ENCODE results near the gene RPS6KA1. TPM values are rescaled to one million over a fixed set of nuclear protein-coding genes. Genes with fewer than 3 reads are reported as not detected.

Gene RPS6KA1
- total RNA-seq (100 to 1,000 TPM; 187 to 189 TPM), polyA plus RNA-seq (193 TPM)

- no peaks in the 10 kb centered on the region for H3K9me3 Mint-ChIP-seq
- peak within 1 kb of the TSS; percentile 51 for H3K27ac ChIP-seq (ENCODE audit: low read depth, low read length)
- H3K27me3 ChIP-seq (ENCODE audit: insufficient read depth, low read length, poor library complexity, severe bottlenecking): no peaks in the 10 kb centered on the region
- H3K9me3 ChIP-seq (ENCODE audit: low read length): no peaks in the 10 kb centered on the region
- H3K4me1 Mint-ChIP-seq: peaks cover 25 to 39% (median 28%) of the 10 kb centered on the region in 3 donors
- H3K27me3 Mint-ChIP-seq: peaks cover under 1 to 2% of the 10 kb centered on the region in 2 donors
- CTCF ChIA-PET: interaction anchor here (1.5 to 4.9 kb wide), 5 partner anchors 10 to 72 kb away, joined by 3 to 54 read pairs (median 4); no protein-coding TSS in a partner anchor
- peak; percentile 53 to 76 (median 62) for DNase-seq
- peak within 1 kb of the TSS in 7 of 8 donors; percentile 62 to 93 (median 88) for H3K27ac Mint-ChIP-seq
- peaks cover 33% of the 10 kb centered on the region for H3K4me1 ChIP-seq (ENCODE audit: insufficient read depth, low read length)
- peak within 1 kb of the TSS; percentile 85 to 92 (median 90) for H3K4me3 Mint-ChIP-seq
- H3K4me3 ChIP-seq (ENCODE audit: low read length): peak within 1 kb of the TSS; percentile 54
- POLR2A ChIA-PET: interaction anchor here (1.4 kb wide), 2 partner anchors 11 to 16 kb away, joined by 3 to 8 read pairs; no protein-coding TSS in a partner anchor
- no peaks in the 10 kb centered on the region for H3K36me3 ChIP-seq (ENCODE audit: insufficient read depth, low read length)
- H3K36me3 Mint-ChIP-seq: no peaks in the 10 kb centered on the region
Measured at GRCh38 chr1:26529655-26530409, at the start of gene RPS6KA1. Gene RPS6KA1 (plus strand): TSS chr1:26529761. CDS start chr1:26529921, 160 bp downstream.

GRCh38 chr1:26482921-26483320 is 46.6 kb upstream of the RPS6KA1 start:
- Mint-ChIP-seq H3K9me3 (no peaks in the 10 kb centered on the region), H3K4me1 (peaks cover 0 to 6% (median 4%) of the 10 kb centered on the region in 3 donors), H3K27me3 (no peaks in the 10 kb centered on the region), H3K36me3 (peaks cover 0 to 19% (median 4%) of the 10 kb centered on the region in 3 donors), H3K4me3 (no peak overlapping the region), H3K27ac (peak overlapping the region in 6 of 8 donors; percentile 15 to 79 (median 43))
- H3K4me3 ChIP-seq (ENCODE audit: low read length): no peak overlapping the region
- H3K27ac ChIP-seq (ENCODE audit: low read depth, low read length): no peak overlapping the region
- ChIA-PET POLR2A (no interaction called here), CTCF (no interaction called here)
- no peaks in the 10 kb centered on the region for H3K4me1 ChIP-seq (ENCODE audit: insufficient read depth, low read length)
- H3K36me3 ChIP-seq (ENCODE audit: insufficient read depth, low read length): no peaks in the 10 kb centered on the region
- no peak for DNase-seq
- no peaks in the 10 kb centered on the region for H3K9me3 ChIP-seq (ENCODE audit: low read length)
- no peaks in the 10 kb centered on the region for H3K27me3 ChIP-seq (ENCODE audit: insufficient read depth, low read length, poor library complexity, severe bottlenecking)

GRCh38 chr1:26483980-26484379 is 45.6 kb upstream of the RPS6KA1 start:
- CTCF ChIA-PET: no interaction called here
- H3K4me3 ChIP-seq (ENCODE audit: low read length): no peak overlapping the region
- no peak overlapping the region for H3K27ac ChIP-seq (ENCODE audit: low read depth, low read length)
- H3K36me3 ChIP-seq (ENCODE audit: insufficient read depth, low read length): no peaks in the 10 kb centered on the region
- DNase-seq: no peak
- Mint-ChIP-seq H3K9me3 (no peaks in the 10 kb centered on the region), H3K4me3 (no peak overlapping the region), H3K27me3 (no peaks in the 10 kb centered on the region), H3K27ac (peak overlapping the region in 5 of 8 donors; percentile 3 to 82 (median 47)), H3K4me1 (peaks cover 0 to 5% (median under 1%) of the 10 kb centered on the region in 3 donors), H3K36me3 (peaks cover 0 to 12% (median 4%) of the 10 kb centered on the region in 3 donors)
- no peaks in the 10 kb centered on the region for H3K4me1 ChIP-seq (ENCODE audit: insufficient read depth, low read length)
- POLR2A ChIA-PET: no interaction called here
- no peaks in the 10 kb centered on the region for H3K27me3 ChIP-seq (ENCODE audit: insufficient read depth, low read length, poor library complexity, severe bottlenecking)
- no peaks in the 10 kb centered on the region for H3K9me3 ChIP-seq (ENCODE audit: low read length)

GRCh38 chr1:26490155-26490554 is 39.4 kb upstream of the RPS6KA1 start:
- Mint-ChIP-seq H3K4me3 (no peak overlapping the region), H3K27me3 (no peaks in the 10 kb centered on the region), H3K9me3 (no peaks in the 10 kb centered on the region), H3K27ac (peak overlapping the region in 1 of 8 donors; percentile 38), H3K4me1 (no peaks in the 10 kb centered on the region), H3K36me3 (no peaks in the 10 kb centered on the region)
- DNase-seq: no peak
- H3K4me3 ChIP-seq (ENCODE audit: low read length): no peak overlapping the region
- no peak overlapping the region for H3K27ac ChIP-seq (ENCODE audit: low read depth, low read length)
- H3K27me3 ChIP-seq (ENCODE audit: insufficient read depth, low read length, poor library complexity, severe bottlenecking): no peaks in the 10 kb centered on the region
- ChIA-PET POLR2A (interaction anchor here (0.7 kb wide), 1 partner anchor 49 kb away, joined by 4 read pairs; no protein-coding TSS in a partner anchor), CTCF (interaction anchor here (1.6 to 1.8 kb wide), 2 partner anchors 10 to 18 kb away, joined by 3 to 6 read pairs; partner anchors contain the start of gene HMGN2)
- no peaks in the 10 kb centered on the region for H3K36me3 ChIP-seq (ENCODE audit: insufficient read depth, low read length)
- H3K9me3 ChIP-seq (ENCODE audit: low read length): no peaks in the 10 kb centered on the region
- H3K4me1 ChIP-seq (ENCODE audit: insufficient read depth, low read length): no peaks in the 10 kb centered on the region

- Histone ChIP-seq H3K4me1 (ENCODE audit: insufficient read depth, low read length) (no peaks in the 10 kb centered on the region), H3K36me3 (ENCODE audit: insufficient read depth, low read length) (no peaks in the 10 kb centered on the region), H3K27ac (ENCODE audit: low read depth, low read length) (no peak overlapping the region), H3K4me3 (ENCODE audit: low read length) (no peak overlapping the region), H3K27me3 (ENCODE audit: insufficient read depth, low read length, poor library complexity, severe bottlenecking) (no peaks in the 10 kb centered on the region), H3K9me3 (ENCODE audit: low read length) (no peaks in the 10 kb centered on the region)
- CTCF ChIA-PET: no interaction called here
- Mint-ChIP-seq H3K9me3 (no peaks in the 10 kb centered on the region), H3K4me3 (no peak overlapping the region), H3K27me3 (no peaks in the 10 kb centered on the region), H3K4me1 (no peaks in the 10 kb centered on the region), H3K27ac (no peak overlapping the region), H3K36me3 (no peaks in the 10 kb centered on the region)
- DNase-seq: no peak
- POLR2A ChIA-PET: no interaction called here
Measured at GRCh38 chr1:26493267-26493666, 36.3 kb upstream of the RPS6KA1 start.

GRCh38 chr1:26493938-26494337 is 35.6 kb upstream of the RPS6KA1 start:
- DNase-seq: no peak
- Histone ChIP-seq H3K27ac (ENCODE audit: low read depth, low read length) (no peak overlapping the region), H3K9me3 (ENCODE audit: low read length) (no peaks in the 10 kb centered on the region), H3K4me1 (ENCODE audit: insufficient read depth, low read length) (no peaks in the 10 kb centered on the region), H3K36me3 (ENCODE audit: insufficient read depth, low read length) (no peaks in the 10 kb centered on the region), H3K4me3 (ENCODE audit: low read length) (no peak overlapping the region), H3K27me3 (ENCODE audit: insufficient read depth, low read length, poor library complexity, severe bottlenecking) (no peaks in the 10 kb centered on the region)
- Mint-ChIP-seq H3K27ac (no peak overlapping the region), H3K36me3 (no peaks in the 10 kb centered on the region), H3K4me1 (peaks cover 0 to 1% (median 0%) of the 10 kb centered on the region in 3 donors), H3K9me3 (no peaks in the 10 kb centered on the region), H3K4me3 (peak overlapping the region in 1 of 7 donors; percentile 58), H3K27me3 (no peaks in the 10 kb centered on the region)
- ChIA-PET POLR2A (no interaction called here), CTCF (interaction anchor here (1.4 kb wide), 1 partner anchor 24 kb away, joined by 3 read pairs; no protein-coding TSS in a partner anchor)

GRCh38 chr1:26496861-26497260 is 32.7 kb upstream of the RPS6KA1 start:
- CTCF ChIA-PET: interaction anchor here (1.4 kb wide), 1 partner anchor 32 kb away, joined by 3 read pairs; no protein-coding TSS in a partner anchor
- H3K4me3 Mint-ChIP-seq: peak overlapping the region in 1 of 7 donors; percentile 78
- H3K4me3 ChIP-seq (ENCODE audit: low read length): no peak overlapping the region

GRCh38 chr1:26498894-26499293 is 30.7 kb upstream of the RPS6KA1 start:
- Histone ChIP-seq H3K4me1 (ENCODE audit: insufficient read depth, low read length) (peaks cover 17% of the 10 kb centered on the region), H3K27me3 (ENCODE audit: insufficient read depth, low read length, poor library complexity, severe bottlenecking) (no peaks in the 10 kb centered on the region), H3K27ac (ENCODE audit: low read depth, low read length) (no peak overlapping the region), H3K36me3 (ENCODE audit: insufficient read depth, low read length) (no peaks in the 10 kb centered on the region), H3K4me3 (ENCODE audit: low read length) (no peak overlapping the region), H3K9me3 (ENCODE audit: low read length) (no peaks in the 10 kb centered on the region)
- H3K4me1 Mint-ChIP-seq: peaks cover 5 to 20% (median 13%) of the 10 kb centered on the region in 3 donors
- ChIA-PET POLR2A (no interaction called here), CTCF (interaction anchor here (2.3 to 2.6 kb wide), 2 partner anchors 42 to 48 kb away, joined by 26 read pairs; no protein-coding TSS in a partner anchor)
- H3K4me3 Mint-ChIP-seq: peak overlapping the region in 5 of 7 donors; percentile 17 to 57 (median 50)
- no peaks in the 10 kb centered on the region for H3K27me3 Mint-ChIP-seq
- peak overlapping the region in 4 of 8 donors; percentile 45 to 77 (median 64) for H3K27ac Mint-ChIP-seq
- no peaks in the 10 kb centered on the region for H3K36me3 Mint-ChIP-seq
- no peak for DNase-seq
- no peaks in the 10 kb centered on the region for H3K9me3 Mint-ChIP-seq

More at GRCh38 chr1:26496861-26497260, 32.7 kb upstream of the RPS6KA1 start:
- DNase-seq: no peak
- peaks cover 4 to 12% (median 7%) of the 10 kb centered on the region in 3 donors for H3K4me1 Mint-ChIP-seq
- Histone ChIP-seq H3K27me3 (ENCODE audit: insufficient read depth, low read length, poor library complexity, severe bottlenecking) (no peaks in the 10 kb centered on the region), H3K36me3 (ENCODE audit: insufficient read depth, low read length) (no peaks in the 10 kb centered on the region), H3K4me1 (ENCODE audit: insufficient read depth, low read length) (peaks cover 12% of the 10 kb centered on the region), H3K9me3 (ENCODE audit: low read length) (no peaks in the 10 kb centered on the region), H3K27ac (ENCODE audit: low read depth, low read length) (no peak overlapping the region)
- no peaks in the 10 kb centered on the region for H3K36me3 Mint-ChIP-seq
- POLR2A ChIA-PET: no interaction called here
- H3K27ac Mint-ChIP-seq: peak overlapping the region in 3 of 8 donors; percentile 33 to 59 (median 50)
- no peaks in the 10 kb centered on the region for H3K27me3 Mint-ChIP-seq
- H3K9me3 Mint-ChIP-seq: no peaks in the 10 kb centered on the region

Measured in CD8-positive, alpha-beta memory T cell (primary cell).